Activated CD4-positive, alpha-beta T cell treated with anti-CD3 and anti-CD28 coated beads for 36 hours (primary cell): ENCODE results near the gene PPM1H. TPM values are rescaled to one million over a fixed set of nuclear protein-coding genes. Genes with fewer than 3 reads are reported as not detected.
"Not testable (repeated sequence)": the region's sequence is repeated elsewhere in the genome, so short reads cannot be mapped to it uniquely, and the experiment has no call there.

ENCODE experiments used
- ATAC-seq: fragments of 200-7000 bp; cut with Tn5 transposase; one replicate; pipeline ENCODE4 v1.10.0; 2021; ENCODE audit warnings: mild to moderate bottlenecking, moderate library complexity
- CTCF ChIA-PET: fragments of 350-600 bp; sonication (Branson Sonifier 250); formaldehyde crosslinking; loops from one replicate; lab custom pipeline; 2021; ENCODE audit warnings: antibody characterized with exemption; lab: Charles Lee
- POLR2A ChIA-PET: fragments of 350-600 bp; sonication (Branson Sonifier 250); formaldehyde crosslinking; loops from one replicate; lab custom pipeline; 2021; ENCODE audit warnings: antibody characterized with exemption, inconsistent platforms; lab: Charles Lee
- DNase-seq: peaks from one replicate; pipeline ENCODE4 v3.0.0-alpha.2; 2020
- H3K27ac Mint-ChIP-seq: one replicate; pipeline ENCODE4 v1.8.0; 2021; ENCODE audit warnings: mixed read lengths
- H3K27me3 Mint-ChIP-seq: one replicate; pipeline ENCODE4 v1.8.0; 2021; ENCODE audit warnings: mixed read lengths
- H3K36me3 Mint-ChIP-seq: one replicate; pipeline ENCODE4 v1.8.0; 2021; ENCODE audit warnings: low read depth, mixed read lengths
- H3K4me1 Mint-ChIP-seq: one replicate; pipeline ENCODE4 v1.8.0; 2021; ENCODE audit warnings: mixed read lengths
- H3K4me3 Mint-ChIP-seq: one replicate; pipeline ENCODE4 v1.8.0; 2021; ENCODE audit warnings: mild to moderate bottlenecking, moderate library complexity, mixed read lengths
- H3K9me3 Mint-ChIP-seq: one replicate; pipeline ENCODE4 v1.8.0; 2021; ENCODE audit warnings: low read depth, mixed read lengths
- intact Hi-C, 2 experiments: fragments of 100-400 bp; cut with DNase I in 1 of 2; cut with micrococcal nuclease in 1 of 2; formaldehyde crosslinking; loops; one replicate each; pipeline versions ENCODE4 v1.14.2 to v1.15.1; 2022 to 2024; cut with DNase I, micrococcal nuclease
- total RNA-seq, 2 experiments: library from RNA; stranded (reverse); gene quantifications; one replicate each; pipeline ENCODE4 v1.2.3, GENCODE V29; 2021

Gene PPM1H
- total RNA-seq, 2 experiments from 2014 or later = 0.02 TPM; not detected in 1

DNA sequence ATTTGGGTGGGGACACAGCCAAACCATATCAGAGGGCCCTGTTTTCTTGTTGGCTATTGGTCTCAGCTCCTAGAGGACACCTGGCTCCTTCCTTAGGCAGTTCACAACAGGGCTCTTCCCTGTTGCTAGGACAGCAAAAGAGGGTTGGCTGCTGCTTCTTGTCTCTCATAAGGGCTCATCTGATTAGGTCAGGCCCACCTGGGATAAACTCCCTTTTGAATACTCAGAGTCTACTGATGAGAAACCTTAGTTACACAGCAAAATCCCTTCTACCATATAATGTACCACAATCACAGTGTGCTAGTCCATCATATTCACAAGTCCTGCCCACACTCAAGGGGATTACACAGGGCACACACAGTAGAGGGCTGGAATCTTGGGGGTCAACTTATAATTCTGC, 49.7 kb downstream of the PPM1H start:
- no peak for ATAC-seq
- intact Hi-C loops = no loop called here
- POLR2A ChIA-PET = no interaction called here
- Mint-ChIP-seq H3K36me3 (no peaks in the 10 kb centered on the region), H3K27me3 (no peaks in the 10 kb centered on the region), H3K4me3 (no peak overlapping the region), H3K9me3 (no peaks in the 10 kb centered on the region), H3K27ac (no peak overlapping the region), H3K4me1 (no peaks in the 10 kb centered on the region)
- CTCF ChIA-PET = interaction anchor here (0.7 kb wide), 1 partner anchor 191 kb away, joined by 3 read pairs; no protein-coding TSS in a partner anchor
- no peak for DNase-seq

GRCh38 chr12:62884832-62885231, 50.1 kb downstream of the PPM1H start:
- intact Hi-C loops, DNase-seq, ATAC-seq, POLR2A ChIA-PET, H3K4me1 Mint-ChIP-seq, H3K27ac Mint-ChIP-seq, H3K36me3 Mint-ChIP-seq, H3K9me3 Mint-ChIP-seq, H3K4me3 Mint-ChIP-seq, H3K27me3 Mint-ChIP-seq: not testable (repeated sequence)
- CTCF ChIA-PET = interaction anchor here (0.7 kb wide), 1 partner anchor 191 kb away, joined by 3 read pairs; no protein-coding TSS in a partner anchor

DNA sequence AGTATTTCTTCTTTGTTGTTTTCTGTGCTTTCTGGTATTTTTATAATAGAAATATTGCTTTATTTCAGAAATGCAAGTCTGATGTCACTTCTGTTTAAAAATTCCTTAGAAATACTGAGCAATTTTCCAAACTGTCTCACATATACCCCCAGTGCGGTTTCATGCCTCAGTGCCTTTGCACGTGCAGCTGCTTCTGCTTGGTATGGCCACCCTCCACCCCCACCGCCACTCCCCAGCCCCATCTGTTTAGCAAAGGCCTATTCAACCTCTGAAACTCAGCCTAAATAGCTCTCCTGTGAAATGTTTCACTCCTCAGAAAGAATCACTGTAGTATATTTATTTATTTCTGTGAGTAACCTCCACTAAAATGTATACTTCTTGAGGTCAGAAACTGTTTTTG, 52.3 kb downstream of the PPM1H start:
- Mint-ChIP-seq H3K4me1 (no peaks in the 10 kb centered on the region), H3K9me3 (no peaks in the 10 kb centered on the region), H3K36me3 (no peaks in the 10 kb centered on the region), H3K27ac (no peak overlapping the region), H3K4me3 (no peak overlapping the region), H3K27me3 (no peaks in the 10 kb centered on the region)
- no peak for DNase-seq
- intact Hi-C loops = no loop called here
- no peak for ATAC-seq
- ChIA-PET CTCF (no interaction called here), POLR2A (no interaction called here)

GRCh38 chr12:62882140-62882539, 52.8 kb downstream of the PPM1H start:
- Mint-ChIP-seq H3K4me3 (no peak overlapping the region), H3K27me3 (peaks cover 3% of the 10 kb centered on the region), H3K4me1 (no peaks in the 10 kb centered on the region), H3K27ac (no peak overlapping the region), H3K9me3 (no peaks in the 10 kb centered on the region), H3K36me3 (no peaks in the 10 kb centered on the region)
- no peak for ATAC-seq
- DNase-seq = no peak
- POLR2A ChIA-PET = no interaction called here
- intact Hi-C loops = no loop called here
- CTCF ChIA-PET = interaction anchor here (0.6 kb wide), 1 partner anchor 12 kb away, joined by 3 read pairs; no protein-coding TSS in a partner anchor

GRCh38 chr12:62879691-62880090, 55.3 kb downstream of the PPM1H start:
- Mint-ChIP-seq H3K36me3 (no peaks in the 10 kb centered on the region), H3K9me3 (no peaks in the 10 kb centered on the region), H3K27me3 (peaks cover 8% of the 10 kb centered on the region), H3K27ac (no peak overlapping the region), H3K4me3 (no peak overlapping the region), H3K4me1 (no peaks in the 10 kb centered on the region)
- ATAC-seq (no peak), DNase-seq (no peak)
- ChIA-PET POLR2A (no interaction called here), CTCF (no interaction called here)
- intact Hi-C loops = no loop called here

DNA sequence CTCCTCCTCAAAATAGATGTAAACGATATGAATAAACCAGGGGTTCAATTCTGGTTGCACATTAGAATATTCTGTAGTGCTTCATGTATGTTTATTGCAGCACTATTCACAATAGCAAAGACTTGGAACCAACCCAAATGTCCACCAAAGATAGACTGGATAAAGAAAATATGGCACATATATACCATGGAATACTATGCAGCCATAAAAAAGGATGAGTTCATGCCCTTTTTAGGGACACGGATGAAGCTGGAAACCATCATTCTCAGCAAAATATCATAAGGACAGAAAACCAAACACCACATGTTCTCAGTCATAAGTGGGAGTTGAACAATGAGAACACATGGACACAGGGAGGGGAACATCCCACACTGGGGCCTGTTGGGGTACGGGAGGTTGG, 55.7 kb downstream of the PPM1H start:
- H3K4me1 Mint-ChIP-seq, H3K27me3 Mint-ChIP-seq, intact Hi-C loops, POLR2A ChIA-PET, H3K9me3 Mint-ChIP-seq, H3K4me3 Mint-ChIP-seq, H3K27ac Mint-ChIP-seq, DNase-seq, ATAC-seq, H3K36me3 Mint-ChIP-seq, CTCF ChIA-PET: not testable (repeated sequence)

DNA sequence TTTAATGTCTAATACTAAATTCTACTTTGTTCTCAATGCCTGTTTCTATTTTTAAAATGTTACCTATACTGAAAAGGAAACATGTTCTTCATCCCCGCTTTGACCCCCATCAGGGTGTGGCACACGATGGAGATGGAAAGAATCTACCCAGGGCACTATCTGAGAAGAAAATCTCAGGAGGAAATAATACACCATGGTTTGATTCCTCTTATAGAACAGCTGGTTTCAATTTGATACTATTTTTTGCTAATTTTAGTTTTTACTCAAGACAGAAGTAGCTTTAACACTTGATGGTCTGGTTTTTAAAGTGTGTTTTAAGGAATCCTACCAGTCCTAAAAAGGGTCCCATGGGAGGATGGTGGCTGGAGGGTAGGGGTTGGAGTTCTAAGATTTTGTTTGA, 56.7 kb downstream of the PPM1H start:
- no peak for DNase-seq
- ChIA-PET POLR2A (no interaction called here), CTCF (no interaction called here)
- Mint-ChIP-seq H3K9me3 (no peaks in the 10 kb centered on the region), H3K36me3 (no peaks in the 10 kb centered on the region), H3K27me3 (peaks cover 8% of the 10 kb centered on the region), H3K4me1 (no peaks in the 10 kb centered on the region), H3K27ac (no peak overlapping the region), H3K4me3 (no peak overlapping the region)
- intact Hi-C loops = no loop called here
- no peak for ATAC-seq

DNA sequence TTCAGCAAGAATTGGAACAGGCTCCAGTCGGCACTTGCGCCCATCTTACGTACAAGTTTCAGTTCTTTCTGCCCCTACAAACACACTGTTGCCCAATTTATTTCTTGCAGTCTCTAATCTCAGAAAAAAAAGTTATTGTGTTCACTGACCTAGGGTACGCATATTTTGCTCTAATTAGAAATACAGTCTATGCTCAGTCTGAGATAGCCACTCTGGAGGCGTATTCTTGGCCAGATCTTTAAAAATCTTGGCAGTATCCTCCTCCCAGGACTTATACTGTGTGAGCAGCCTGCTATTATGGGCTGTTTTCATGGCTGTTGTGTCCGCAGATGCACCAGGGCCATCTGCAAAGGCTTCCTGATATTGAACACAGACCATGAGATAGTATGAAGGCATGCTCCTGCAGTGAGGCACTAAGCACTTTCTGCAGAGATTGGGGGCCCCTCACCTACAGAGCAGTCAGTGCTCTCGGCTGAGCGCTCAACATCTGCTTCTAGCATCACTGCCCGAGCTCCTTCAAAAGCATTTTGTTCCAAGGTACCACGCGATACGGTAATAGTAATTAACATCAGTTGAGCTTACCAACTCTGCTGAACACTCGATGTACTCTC, 57.9 kb downstream of the PPM1H start:
- H3K27ac Mint-ChIP-seq = no peak overlapping the region
- no peaks in the 10 kb centered on the region for H3K36me3 Mint-ChIP-seq
- H3K27me3 Mint-ChIP-seq = peaks cover 8% of the 10 kb centered on the region
- DNase-seq (no peak), ATAC-seq (no peak)
- no peak overlapping the region for H3K4me3 Mint-ChIP-seq
- H3K9me3 Mint-ChIP-seq = no peaks in the 10 kb centered on the region
- POLR2A ChIA-PET = no interaction called here
- CTCF ChIA-PET = no interaction called here
- intact Hi-C loops = no loop called here
- no peaks in the 10 kb centered on the region for H3K4me1 Mint-ChIP-seq

DNA sequence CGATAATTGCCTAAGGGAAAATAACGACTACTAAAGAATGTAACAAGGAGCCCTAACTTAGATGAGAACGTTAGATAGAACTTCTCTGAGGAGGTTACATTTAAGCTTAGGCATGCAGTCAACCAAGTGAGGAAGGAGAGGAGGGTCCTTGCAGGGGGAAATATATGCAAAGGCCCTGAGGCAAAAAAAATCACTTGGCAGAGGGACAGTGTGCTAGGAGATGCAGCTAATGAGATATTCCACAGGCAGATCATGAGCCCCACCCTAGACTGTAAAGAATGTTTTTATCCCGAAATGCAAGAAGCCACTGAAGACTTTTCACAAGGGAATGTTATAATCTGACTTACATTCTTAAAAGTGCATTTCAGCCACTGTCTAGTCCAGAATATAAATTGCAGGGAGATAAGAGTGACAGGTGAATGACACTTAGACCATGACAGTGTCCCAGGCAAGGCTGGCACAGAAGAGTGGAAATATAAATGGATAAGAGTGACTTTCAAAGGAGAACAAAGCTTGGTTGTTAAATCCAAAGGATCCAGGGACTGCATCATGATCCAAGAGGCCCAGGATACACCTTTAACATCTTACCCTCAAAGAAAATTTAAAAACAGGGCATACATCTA, 61.0 kb downstream of the PPM1H start:
- DNase-seq (no peak), ATAC-seq (no peak)
- intact Hi-C loops = no loop called here
- H3K27ac Mint-ChIP-seq = no peak overlapping the region
- no peaks in the 10 kb centered on the region for H3K4me1 Mint-ChIP-seq
- H3K4me3 Mint-ChIP-seq = no peak overlapping the region
- ChIA-PET CTCF (interaction anchor here (0.6 kb wide), 1 partner anchor 51 kb away, joined by 3 read pairs; no protein-coding TSS in a partner anchor), POLR2A (interaction anchor here (0.6 kb wide), 1 partner anchor 108 kb away, joined by 4 read pairs; no protein-coding TSS in a partner anchor)
- H3K36me3 Mint-ChIP-seq = no peaks in the 10 kb centered on the region
- no peaks in the 10 kb centered on the region for H3K9me3 Mint-ChIP-seq
- peaks cover 18% of the 10 kb centered on the region for H3K27me3 Mint-ChIP-seq

GRCh38 chr12:62873116-62873825, 61.7 kb downstream of the PPM1H start:
- Mint-ChIP-seq H3K27me3 (peaks cover 18% of the 10 kb centered on the region), H3K36me3 (no peaks in the 10 kb centered on the region), H3K9me3 (no peaks in the 10 kb centered on the region), H3K4me1 (no peaks in the 10 kb centered on the region), H3K27ac (no peak overlapping the region), H3K4me3 (no peak overlapping the region)
- DNase-seq = no peak
- ChIA-PET POLR2A (no interaction called here), CTCF (no interaction called here)
- intact Hi-C loops = no loop called here
- no peak for ATAC-seq

GRCh38 chr12:62868820-62869219, 66.1 kb downstream of the PPM1H start:
- Mint-ChIP-seq H3K4me3 (no peak overlapping the region), H3K36me3 (no peaks in the 10 kb centered on the region), H3K4me1 (no peaks in the 10 kb centered on the region), H3K9me3 (no peaks in the 10 kb centered on the region), H3K27me3 (peaks cover 15% of the 10 kb centered on the region), H3K27ac (no peak overlapping the region)
- ATAC-seq (no peak), DNase-seq (no peak)
- POLR2A ChIA-PET = no interaction called here
- CTCF ChIA-PET = no interaction called here
- intact Hi-C loops = no loop called here
